ENCODE data around the gene ZNF746. TPM values are rescaled to one million over a fixed set of nuclear protein-coding genes. Genes with fewer than 3 reads are reported as not detected.

ZNF746 gene
- total and polyA plus RNA-seq, 2 donors (not counting 3 experiments of a cell fraction or from before 2014, with no cell fraction given), result 10.5 to 20.8 TPM

DNA sequence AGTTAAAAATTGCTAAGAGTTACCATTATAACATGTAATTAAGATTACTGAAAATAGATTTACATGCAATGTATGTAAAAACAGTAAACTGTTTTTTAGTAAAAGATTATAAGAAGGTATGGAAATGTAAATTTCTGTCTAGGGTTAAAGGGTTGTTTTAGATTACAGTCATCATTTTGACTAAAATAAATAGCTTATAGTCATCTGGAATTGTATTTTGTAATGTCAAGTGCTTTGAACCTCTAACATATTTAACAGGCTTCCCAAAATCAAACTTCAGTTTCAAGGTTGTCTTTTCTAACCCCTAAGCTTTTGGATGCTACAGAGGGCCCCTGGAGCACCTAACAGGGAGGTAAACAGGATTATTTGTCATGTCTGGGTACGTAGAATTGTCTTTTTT is 35.0 kb upstream of the ZNF746 start:
- Histone ChIP-seq H3K9me1 (replicated peaks; ENCODE audit: control insufficient read depth, extremely low read depth, insufficient read depth, low read length) (no peaks in the 10 kb centered on the region), H3K79me2 (ENCODE audit: control insufficient read depth, insufficient read depth, low read length) (no peaks in the 10 kb centered on the region), H3K27ac (ENCODE audit: insufficient read depth, low read depth, low read length) (no peak overlapping the region), H3K9me3 (replicated peaks; ENCODE audit: control insufficient read depth, insufficient read depth, low read length) (no peaks in the 10 kb centered on the region), H3K4me2 (ENCODE audit: insufficient read depth, low read length) (no peak overlapping the region), H4K20me1 (replicated peaks; ENCODE audit: control insufficient read depth, extremely low read depth, insufficient read depth, low read length) (no peaks in the 10 kb centered on the region), H3K9ac (replicated peaks; ENCODE audit: extremely low read depth, insufficient read depth, low read length) (no peak overlapping the region), H2AFZ (ENCODE audit: low read depth, low read length) (no peak overlapping the region), H3K4me1 (ENCODE audit: control insufficient read depth, extremely low read depth, insufficient read depth, low read length) (no peaks in the 10 kb centered on the region), H3K36me3 (ENCODE audit: control insufficient read depth in 2 of 2, extremely low read depth in 1 of 2, insufficient read depth in 2 of 2, low read length in 2 of 2) (no peaks in the 10 kb centered on the region), H3K4me3 (replicated peaks in 1 of 3; ENCODE audit: insufficient read depth in 1 of 3, low read depth in 1 of 3, low read length in 3 of 3) (no peak overlapping the region), H3K27me3 (ENCODE audit: control insufficient read depth in 2 of 2, insufficient read depth in 2 of 2, low read length in 2 of 2) (no peaks in the 10 kb centered on the region)
- FAIRE-seq, result no peak
- dilution Hi-C loops (cut with MboI; ENCODE audit: extremely low pct_ligation_motif_present, low sequenced_read_pairs) (no loop called here), intact Hi-C loops (cut with micrococcal nuclease) (no loop called here)
- ChIA-PET POLR2A (no interaction called here), CTCF (interaction anchor here (0.6 kb wide), 1 partner anchor 14 kb away, joined by 4 read pairs; no protein-coding TSS in a partner anchor)
- BruUV-seq (replicated peaks), result no TSS peak
- DNase-seq (ENCODE audit: low read depth, low spot score), result no peak
- TF ChIP-seq POLR2AphosphoS5 (IDR thresholded peaks at IDR 0.05; ENCODE audit: insufficient read depth, low read depth, low read length), result no peak
- no peak for TF ChIP-seq JUN (IDR thresholded peaks at IDR 0.05; ENCODE audit: borderline replicate concordance, insufficient read depth, insufficient read length, low read depth)
- no peak for TF ChIP-seq EZH2 (IDR thresholded peaks at IDR 0.05; ENCODE audit: borderline replicate concordance, low read depth, low read length, severe bottlenecking)
- TF ChIP-seq, protein P1, sequence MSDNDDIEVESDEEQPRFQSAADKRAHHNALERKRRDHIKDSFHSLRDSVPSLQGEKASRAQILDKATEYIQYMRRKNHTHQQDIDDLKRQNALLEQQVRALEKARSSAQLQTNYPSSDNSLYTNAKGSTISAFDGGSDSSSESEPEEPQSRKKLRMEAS (IDR thresholded peaks at IDR 0.05; ENCODE audit: insufficient read depth, insufficient read length), result no peak
- TF ChIP-seq MYC (IDR thresholded peaks at IDR 0.05; ENCODE audit: low read depth, low read length), result no peak
- no peak for TF ChIP-seq POLR2A (IDR thresholded peaks at IDR 0.05; ENCODE audit: low read depth, low read length)
- TF ChIP-seq, protein P2, sequence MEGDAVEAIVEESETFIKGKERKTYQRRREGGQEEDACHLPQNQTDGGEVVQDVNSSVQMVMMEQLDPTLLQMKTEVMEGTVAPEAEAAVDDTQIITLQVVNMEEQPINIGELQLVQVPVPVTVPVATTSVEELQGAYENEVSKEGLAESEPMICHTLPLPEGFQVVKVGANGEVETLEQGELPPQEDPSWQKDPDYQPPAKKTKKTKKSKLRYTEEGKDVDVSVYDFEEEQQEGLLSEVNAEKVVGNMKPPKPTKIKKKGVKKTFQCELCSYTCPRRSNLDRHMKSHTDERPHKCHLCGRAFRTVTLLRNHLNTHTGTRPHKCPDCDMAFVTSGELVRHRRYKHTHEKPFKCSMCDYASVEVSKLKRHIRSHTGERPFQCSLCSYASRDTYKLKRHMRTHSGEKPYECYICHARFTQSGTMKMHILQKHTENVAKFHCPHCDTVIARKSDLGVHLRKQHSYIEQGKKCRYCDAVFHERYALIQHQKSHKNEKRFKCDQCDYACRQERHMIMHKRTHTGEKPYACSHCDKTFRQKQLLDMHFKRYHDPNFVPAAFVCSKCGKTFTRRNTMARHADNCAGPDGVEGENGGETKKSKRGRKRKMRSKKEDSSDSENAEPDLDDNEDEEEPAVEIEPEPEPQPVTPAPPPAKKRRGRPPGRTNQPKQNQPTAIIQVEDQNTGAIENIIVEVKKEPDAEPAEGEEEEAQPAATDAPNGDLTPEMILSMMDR (IDR thresholded peaks at IDR 0.05; ENCODE audit: extremely low read depth in 1 of 2, insufficient read depth in 1 of 2, low read depth in 1 of 2, low read length in 2 of 2), result no peak
- TF ChIP-seq FOS (IDR thresholded peaks at IDR 0.05; ENCODE audit: borderline replicate concordance, insufficient read depth, low read length), result no peak
- no peak for TF ChIP-seq GATA2 (IDR thresholded peaks at IDR 0.05; ENCODE audit: insufficient read depth, insufficient read length, low read depth, low read length)
